OCI-LY7 (cell line): ENCODE results near the gene EBNA1BP2.

Experiments
- CTCF ChIP-seq: fragments of 200-600 bp; sonication (generic); conservative IDR thresholded peaks from 2 replicates; pipeline ENCODE4 v1.5.1; 2014; ENCODE audit warnings: mild to moderate bottlenecking, antibody characterized with exemption, low read length, moderate library complexity, mixed read lengths
- EZH2phosphoT487 ChIP-seq: fragments of 200-600 bp; sonication (generic); IDR thresholded peaks from 2 replicates; pipeline ENCODE4 v1.6.1; 2018; ENCODE audit warnings: low read depth, borderline replicate concordance, mild to moderate bottlenecking, mixed run types, antibody characterized with exemption, low read length, moderate library complexity, mixed read lengths

- TF ChIP-seq CTCF (peak; percentile 78), EZH2phosphoT487 (no peak)
Observed at GRCh38 chr1:43143441-43143888, 28.6 kb downstream of the EBNA1BP2 start.
